Measurements from ENCODE around the gene MRPL42. TPM values are rescaled to one million over a fixed set of nuclear protein-coding genes. Genes with fewer than 3 reads are reported as not detected.

Gene MRPL42
- total RNA-seq, 1 experiment from 2014 or later = 108 TPM

DNA sequence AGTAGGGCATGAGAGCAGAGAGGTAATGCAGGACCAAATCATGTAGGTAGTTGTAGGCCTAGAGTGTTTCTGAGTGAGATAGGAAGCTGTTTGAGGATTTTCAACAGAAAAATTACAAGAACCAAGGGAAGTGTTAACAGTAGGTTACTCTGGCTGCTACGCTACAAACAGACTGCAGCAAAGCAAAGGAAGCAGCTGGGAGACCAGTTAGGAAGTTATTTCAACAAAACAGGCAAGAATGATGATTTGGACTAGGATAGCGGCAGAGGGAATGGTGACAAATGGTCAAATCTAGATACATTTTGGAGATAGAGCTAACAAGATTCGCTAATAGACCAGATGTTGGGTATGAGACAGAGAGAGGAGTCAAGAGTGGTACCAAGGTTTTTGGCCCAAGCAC lies 26.8 kb downstream of the MRPL42 start:
- Mint-ChIP-seq H3K9me3 (no peaks in the 10 kb centered on the region), H3K4me1 (no peaks in the 10 kb centered on the region), H3K27ac (no peak overlapping the region), H3K27me3 (ENCODE audit: low read depth) (no peaks in the 10 kb centered on the region), H3K4me3 (no peak overlapping the region), H3K36me3 (ENCODE audit: insufficient read depth in 1 of 3, low read depth in 3 of 3) (peaks cover 25 to 60% (median 56%) of the 10 kb centered on the region in 3 experiments)
- H4K8ac ChIP-seq (replicated peaks; ENCODE audit: insufficient read length, low read depth, low read length) = no peak overlapping the region
- DNase-seq = no peak
- no peak for TF ChIP-seq CTCF (conservative IDR thresholded peaks at IDR 0.05)
- H3K27me3 ChIP-seq (ENCODE audit: insufficient read depth, low read length) = no peaks in the 10 kb centered on the region
- no peak overlapping the region for H2BK12ac ChIP-seq (ENCODE audit: insufficient read length, low read depth, low read length)
- H4K20me1 ChIP-seq (ENCODE audit: control insufficient read depth, insufficient read depth, insufficient read length) = no peaks in the 10 kb centered on the region
- H3K4me1 ChIP-seq (ENCODE audit: insufficient read depth, low read length) = no peaks in the 10 kb centered on the region
- no peak overlapping the region for H3K56ac ChIP-seq (ENCODE audit: insufficient read length, low read depth, low read length)
- no peak overlapping the region for H2BK15ac ChIP-seq (ENCODE audit: low read depth, low read length)
- H4K91ac ChIP-seq (ENCODE audit: insufficient read length, low read depth, low read length) = no peak overlapping the region
- H2AK5ac ChIP-seq (ENCODE audit: insufficient read length, low read length) = no peak overlapping the region
- H3K18ac ChIP-seq (ENCODE audit: insufficient read length, low read depth, low read length) = no peak overlapping the region
- no peak overlapping the region for H3K4ac ChIP-seq (ENCODE audit: low read depth, low read length)
- H3K23ac ChIP-seq (ENCODE audit: insufficient read length, low read depth, low read length) = no peak overlapping the region
- no peak overlapping the region for H2AFZ ChIP-seq (ENCODE audit: low read length)
- H3T11ph ChIP-seq (ENCODE audit: low read length) = no peak overlapping the region
- H3K14ac ChIP-seq (ENCODE audit: insufficient read depth, low read length) = no peak overlapping the region
- no peak overlapping the region for H2BK5ac ChIP-seq (ENCODE audit: insufficient read length, low read length)
- no peak overlapping the region for H3K27ac ChIP-seq (ENCODE audit: insufficient read length, low read depth, low read length)
- H3K23me2 ChIP-seq (ENCODE audit: insufficient read length, low read depth, low read length, poor library complexity, severe bottlenecking) = no peaks in the 10 kb centered on the region
- H3K79me1 ChIP-seq (ENCODE audit: insufficient read depth, low read depth, low read length, poor library complexity, severe bottlenecking) = no peaks in the 10 kb centered on the region
- WGBS (ENCODE audit: extremely low coverage, insufficient read length, low lambda C conversion rate) = no CpG with 5 or more reads among the region's 3 CpGs
- H4K5ac ChIP-seq (ENCODE audit: insufficient read length, low read depth, low read length) = no peak overlapping the region
- no peak overlapping the region for H3K4me2 ChIP-seq (ENCODE audit: insufficient read depth, insufficient read length, low read length)
- no peak overlapping the region for H3K9ac ChIP-seq (ENCODE audit: extremely low read depth, insufficient read length, low read length)
- H2BK120ac ChIP-seq (ENCODE audit: low read depth, low read length, poor library complexity, severe bottlenecking) = no peak overlapping the region
- no peaks in the 10 kb centered on the region for H3K79me2 ChIP-seq (ENCODE audit: insufficient read depth, low read length)
- H2BK20ac ChIP-seq (ENCODE audit: low read depth, low read length, poor library complexity, severe bottlenecking) = no peak overlapping the region
- H3K9me3 ChIP-seq (ENCODE audit: control insufficient read depth, low read depth, low read length) = no peaks in the 10 kb centered on the region

Measured in H9 (cell line).